Mesenchymal stem cell (in vitro differentiated cells and primary cell): ENCODE measurements around the gene SNORC.

Experiments
- DNase-seq: peaks from one replicate; pipeline ENCODE4 v3.0.0-alpha.2; 2013
- H2AFZ ChIP-seq: one replicate; pipeline ENCODE4 v1.6.1; 2013; ENCODE audit warnings: low read depth, mild to moderate bottlenecking, control low read depth, inconsistent platforms, low read length, moderate library complexity
- H2AK5ac ChIP-seq: 2 replicates; pipeline ENCODE4 v1.6.1; 2013; ENCODE audit warnings: low read length, moderate library complexity, mild to moderate bottlenecking, inconsistent platforms; ENCODE audit not compliant: severe bottlenecking
- H2BK120ac ChIP-seq: one replicate; pipeline ENCODE4 v1.6.1; 2013; ENCODE audit warnings: low read depth, mild to moderate bottlenecking, inconsistent platforms, low read length, moderate library complexity
- H2BK12ac ChIP-seq, 2 experiments: one replicate each; pipeline ENCODE4 v1.6.1; 2013; ENCODE audit warnings: inconsistent platforms in 2 of 2, low read length in 2 of 2, mild to moderate bottlenecking in 2 of 2, moderate library complexity in 2 of 2, control low read depth in 1 of 2
- H2BK15ac ChIP-seq: one replicate; pipeline ENCODE4 v1.6.1; 2013; ENCODE audit warnings: mild to moderate bottlenecking, low read depth, inconsistent platforms; ENCODE audit not compliant: poor library complexity, severe bottlenecking
- H2BK5ac ChIP-seq: 2 replicates; pipeline ENCODE4 v1.6.1; 2013; ENCODE audit warnings: low read depth, mild to moderate bottlenecking, low read length, control low read depth, inconsistent platforms; ENCODE audit not compliant: poor library complexity, severe bottlenecking
- H3K14ac ChIP-seq, 2 experiments: one replicate each; pipeline ENCODE4 v1.6.1; 2013; ENCODE audit warnings: inconsistent platforms in 2 of 2, low read length in 2 of 2, control low read depth in 1 of 2, mild to moderate bottlenecking in 1 of 2, moderate library complexity in 1 of 2
- H3K18ac ChIP-seq, 2 experiments: one replicate each; pipeline ENCODE4 v1.6.1; 2013; ENCODE audit warnings: inconsistent platforms in 2 of 2, low read length in 2 of 2, control low read depth in 1 of 2, low read depth in 1 of 2, mild to moderate bottlenecking in 1 of 2
- H3K23ac ChIP-seq, 2 experiments: one replicate each; pipeline ENCODE4 v1.6.1; 2013; ENCODE audit warnings: inconsistent platforms in 2 of 2, low read length in 2 of 2, mild to moderate bottlenecking in 2 of 2, moderate library complexity in 2 of 2, control low read depth in 1 of 2
- H3K27ac ChIP-seq: 2 replicates; pipeline ENCODE4 v1.5.1; 2013; ENCODE audit warnings: mild to moderate bottlenecking, moderate library complexity, low read length, control low read depth, inconsistent platforms; ENCODE audit not compliant: poor library complexity, severe bottlenecking
- H3K27me3 ChIP-seq, 2 experiments: 2 replicates each; pipeline versions ENCODE4 v1.6.1 to v1.7.0; 2013; ENCODE audit warnings: low read length in 2 of 2, mild to moderate bottlenecking in 2 of 2, moderate library complexity in 2 of 2, control low read depth in 1 of 2, inconsistent platforms in 1 of 2; ENCODE audit not compliant: control insufficient read depth in 1 of 2, insufficient read depth in 1 of 2
- H3K36me3 ChIP-seq, 2 experiments: 2 replicates each; pipeline versions ENCODE4 v1.6.1 to v1.7.0; 2013; ENCODE audit warnings: low read length in 2 of 2, control low read depth in 1 of 2, inconsistent platforms in 1 of 2, low read depth in 1 of 2, mild to moderate bottlenecking in 1 of 2; ENCODE audit not compliant: insufficient read depth in 2 of 2, control insufficient read depth in 1 of 2
- H3K4ac ChIP-seq, 2 experiments: one replicate each; pipeline ENCODE4 v1.6.1; 2013; ENCODE audit warnings: inconsistent platforms in 2 of 2, low read length in 2 of 2, mild to moderate bottlenecking in 2 of 2, moderate library complexity in 2 of 2, control low read depth in 1 of 2, low read depth in 1 of 2
- H3K4me1 ChIP-seq: 2 replicates; pipeline ENCODE4 v1.6.1; 2013; ENCODE audit warnings: low read depth, low read length, control low read depth; ENCODE audit not compliant: control insufficient read depth, insufficient read depth
- H3K4me2 ChIP-seq: 2 replicates; pipeline ENCODE4 v1.6.1; 2013; ENCODE audit warnings: low read length, mild to moderate bottlenecking, inconsistent platforms; ENCODE audit not compliant: poor library complexity, severe bottlenecking
- H3K4me3 ChIP-seq, 2 experiments: 2 replicates each; pipeline versions ENCODE4 v1.5.1 to v1.7.0; 2013; ENCODE audit warnings: low read length in 2 of 2, mild to moderate bottlenecking in 2 of 2, control low read depth in 1 of 2, low read depth in 1 of 2; ENCODE audit not compliant: insufficient read depth in 1 of 2
- H3K79me1 ChIP-seq: replicated peaks from 2 replicates; pipeline ENCODE4 v1.6.1; 2013; ENCODE audit warnings: mild to moderate bottlenecking, control low read depth, low read length, inconsistent platforms; ENCODE audit not compliant: poor library complexity, severe bottlenecking
- H3K9ac ChIP-seq: 2 replicates; pipeline ENCODE4 v1.7.0; 2013; ENCODE audit warnings: mild to moderate bottlenecking, low read length, moderate library complexity
- H3K9me3 ChIP-seq: 2 replicates; pipeline ENCODE4 v1.7.0; 2013; ENCODE audit warnings: mild to moderate bottlenecking, low read length; ENCODE audit not compliant: control insufficient read depth
- H4K8ac ChIP-seq: one replicate; pipeline ENCODE4 v1.6.1; 2013; ENCODE audit warnings: inconsistent platforms, mild to moderate bottlenecking, low read length, moderate library complexity
- H4K91ac ChIP-seq: one replicate; pipeline ENCODE4 v1.6.1; 2013; ENCODE audit warnings: mild to moderate bottlenecking, low read length, inconsistent platforms
- WGBS: methylation state at CpG from one replicate; pipeline ENCODE4 v1.1.7; 2013; ENCODE audit warnings: mixed read lengths; 5-methylcytosine and 5-hydroxymethylcytosine counted together

The SNORC gene

DNA sequence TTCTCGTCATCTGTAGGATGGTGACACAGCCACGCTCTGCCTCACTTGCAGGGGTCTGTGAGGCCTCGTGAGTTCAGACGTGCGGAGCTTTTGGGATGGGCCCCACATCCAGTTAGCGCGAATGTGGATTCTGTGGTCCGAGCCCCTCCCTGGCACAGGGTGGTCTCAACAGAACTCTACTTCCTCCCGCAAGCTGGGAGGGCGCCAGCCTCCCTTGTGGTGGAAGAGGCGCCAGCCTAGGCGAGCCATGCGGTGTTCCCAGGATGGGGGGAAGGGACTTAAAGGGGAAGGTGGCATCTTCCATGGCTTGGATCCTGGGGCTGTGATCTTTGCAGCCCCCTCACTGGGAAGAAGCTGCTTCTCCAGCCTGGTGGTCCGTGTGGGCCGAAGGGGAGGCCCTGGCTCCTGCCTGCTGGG, 1.4 kb downstream of the SNORC start:
- DNase-seq: no peak
- H3K9ac ChIP-seq: no peak overlapping the region
- WGBS: 89% methylated on average over 15 of the region's 15 CpGs
- no peak overlapping the region for H2AFZ ChIP-seq
- H2AK5ac ChIP-seq: no peak overlapping the region
- H3K18ac ChIP-seq: no peak overlapping the region
- H3K4me1 ChIP-seq: peaks cover 12% of the 10 kb centered on the region
- no peaks in the 10 kb centered on the region for H3K9me3 ChIP-seq
- no peak overlapping the region for H3K14ac ChIP-seq
- H3K79me1 ChIP-seq: no peaks in the 10 kb centered on the region
- no peak overlapping the region for H2BK120ac ChIP-seq
- H3K36me3 ChIP-seq: peaks cover 0 to 36% of the 10 kb centered on the region in 2 experiments
- H4K91ac ChIP-seq: no peak overlapping the region
- H2BK5ac ChIP-seq: no peak overlapping the region
- no peak overlapping the region for H2BK15ac ChIP-seq
- H3K4ac ChIP-seq: no peak overlapping the region
- H3K23ac ChIP-seq: no peak overlapping the region
- no peak overlapping the region for H3K27ac ChIP-seq
- H2BK12ac ChIP-seq: no peak overlapping the region
- H3K27me3 ChIP-seq: peaks cover 6 to 20% of the 10 kb centered on the region in 2 experiments
- no peak overlapping the region for H3K4me2 ChIP-seq
- H3K4me3 ChIP-seq: no peak overlapping the region
- H4K8ac ChIP-seq: no peak overlapping the region

DNA sequence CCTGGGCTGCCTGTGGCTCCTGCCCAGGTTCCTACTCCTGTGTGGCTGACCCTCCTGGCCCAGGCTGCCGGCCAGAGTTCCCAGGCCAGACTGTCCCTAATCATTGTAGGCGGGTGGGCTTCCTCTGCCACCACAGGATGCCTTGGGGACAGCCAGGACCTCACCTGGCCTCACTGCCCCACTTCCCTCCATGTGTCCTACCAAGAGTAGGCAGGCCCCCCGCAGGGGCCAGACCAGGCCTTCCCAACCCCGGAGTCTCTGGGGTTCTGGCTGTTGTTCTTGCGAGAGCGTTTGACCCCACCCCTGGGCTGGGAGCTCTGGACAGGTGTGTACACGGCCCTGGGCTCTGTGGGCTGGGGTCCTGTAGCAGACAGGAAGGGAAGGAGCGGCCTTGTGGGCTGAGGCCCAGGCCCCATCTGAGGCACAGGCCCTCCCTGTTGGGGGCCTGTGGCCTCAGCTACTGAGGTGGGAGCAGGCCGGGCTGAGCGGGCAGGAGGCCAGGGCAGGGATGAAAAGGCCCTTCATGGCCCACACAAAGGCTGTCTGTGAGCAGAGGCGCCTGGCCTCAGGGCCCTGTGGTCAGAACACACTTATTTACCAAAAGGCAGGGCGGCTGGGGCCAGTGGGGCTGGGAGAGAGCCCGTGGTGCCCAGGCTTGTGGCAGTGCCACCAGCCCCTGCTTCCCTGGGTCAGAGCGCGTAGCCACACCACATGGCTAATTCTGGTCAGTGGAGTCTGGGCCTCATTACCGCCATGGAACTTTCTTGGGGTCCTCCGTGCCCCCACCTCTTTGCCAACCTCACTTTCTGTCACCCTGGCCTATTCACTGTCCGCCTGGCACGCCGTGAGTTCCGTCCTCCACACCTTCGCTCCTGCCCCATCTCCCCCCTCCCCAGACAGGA, 2.0 kb downstream of the SNORC start:
- no peak overlapping the region for H3K27ac ChIP-seq
- 91% methylated on average over 17 of the region's 22 CpGs for WGBS
- H3K27me3 ChIP-seq: peaks cover 6 to 20% of the 10 kb centered on the region in 2 experiments
- H3K4ac ChIP-seq: no peak overlapping the region
- H3K36me3 ChIP-seq: peaks cover 0 to 36% of the 10 kb centered on the region in 2 experiments
- DNase-seq: no peak
- no peak overlapping the region for H3K4me3 ChIP-seq
- no peak overlapping the region for H3K4me2 ChIP-seq
- H2AK5ac ChIP-seq: no peak overlapping the region
- H2BK15ac ChIP-seq: no peak overlapping the region
- H4K91ac ChIP-seq: no peak overlapping the region
- no peak overlapping the region for H3K9ac ChIP-seq
- no peaks in the 10 kb centered on the region for H3K9me3 ChIP-seq
- no peak overlapping the region for H3K14ac ChIP-seq
- no peak overlapping the region for H2BK12ac ChIP-seq
- no peak overlapping the region for H2BK5ac ChIP-seq
- no peaks in the 10 kb centered on the region for H3K79me1 ChIP-seq
- no peak overlapping the region for H3K18ac ChIP-seq
- H2BK120ac ChIP-seq: no peak overlapping the region
- H4K8ac ChIP-seq: no peak overlapping the region
- H3K4me1 ChIP-seq: peaks cover 18% of the 10 kb centered on the region
- no peak overlapping the region for H2AFZ ChIP-seq
- no peak overlapping the region for H3K23ac ChIP-seq

DNA sequence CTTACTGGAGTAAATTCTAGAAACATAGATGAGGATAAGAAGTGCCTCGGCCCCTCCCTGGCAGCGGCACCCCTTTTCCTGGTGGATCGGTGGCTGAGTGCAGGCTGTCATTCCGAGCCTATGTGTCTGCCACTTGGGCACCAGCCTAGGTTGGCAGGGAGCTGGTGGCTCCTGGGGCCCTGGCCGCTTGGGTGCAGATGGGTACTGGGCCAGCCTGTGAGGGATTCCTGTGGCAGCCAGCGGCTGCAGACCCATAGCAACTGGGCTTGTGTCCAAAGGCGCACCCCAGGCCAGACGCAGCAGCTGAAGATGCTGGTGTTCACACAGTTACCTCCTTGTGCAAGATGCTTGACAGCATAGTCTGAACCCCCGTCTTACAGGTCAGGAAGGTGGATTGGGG, 2.8 kb downstream of the SNORC start:
- H3K4me2 ChIP-seq: no peak overlapping the region
- no peak overlapping the region for H3K23ac ChIP-seq
- no peak for DNase-seq
- no peak overlapping the region for H3K14ac ChIP-seq
- peaks cover 6 to 22% of the 10 kb centered on the region in 2 experiments for H3K27me3 ChIP-seq
- peaks cover 18% of the 10 kb centered on the region for H3K4me1 ChIP-seq
- no peak overlapping the region for H3K4me3 ChIP-seq
- H3K27ac ChIP-seq: no peak overlapping the region
- H3K9ac ChIP-seq: no peak overlapping the region
- no peaks in the 10 kb centered on the region for H3K9me3 ChIP-seq
- H2AFZ ChIP-seq: no peak overlapping the region
- no peak overlapping the region for H2BK15ac ChIP-seq
- H3K4ac ChIP-seq: no peak overlapping the region
- H4K8ac ChIP-seq: no peak overlapping the region
- no peaks in the 10 kb centered on the region for H3K79me1 ChIP-seq
- no peak overlapping the region for H2BK12ac ChIP-seq
- H3K18ac ChIP-seq: no peak overlapping the region
- H2BK5ac ChIP-seq: no peak overlapping the region
- H2BK120ac ChIP-seq: no peak overlapping the region
- WGBS: 97% methylated on average over 9 of the region's 9 CpGs
- H4K91ac ChIP-seq: no peak overlapping the region
- H3K36me3 ChIP-seq: peaks cover 0 to 36% of the 10 kb centered on the region in 2 experiments
- H2AK5ac ChIP-seq: no peak overlapping the region

DNA sequence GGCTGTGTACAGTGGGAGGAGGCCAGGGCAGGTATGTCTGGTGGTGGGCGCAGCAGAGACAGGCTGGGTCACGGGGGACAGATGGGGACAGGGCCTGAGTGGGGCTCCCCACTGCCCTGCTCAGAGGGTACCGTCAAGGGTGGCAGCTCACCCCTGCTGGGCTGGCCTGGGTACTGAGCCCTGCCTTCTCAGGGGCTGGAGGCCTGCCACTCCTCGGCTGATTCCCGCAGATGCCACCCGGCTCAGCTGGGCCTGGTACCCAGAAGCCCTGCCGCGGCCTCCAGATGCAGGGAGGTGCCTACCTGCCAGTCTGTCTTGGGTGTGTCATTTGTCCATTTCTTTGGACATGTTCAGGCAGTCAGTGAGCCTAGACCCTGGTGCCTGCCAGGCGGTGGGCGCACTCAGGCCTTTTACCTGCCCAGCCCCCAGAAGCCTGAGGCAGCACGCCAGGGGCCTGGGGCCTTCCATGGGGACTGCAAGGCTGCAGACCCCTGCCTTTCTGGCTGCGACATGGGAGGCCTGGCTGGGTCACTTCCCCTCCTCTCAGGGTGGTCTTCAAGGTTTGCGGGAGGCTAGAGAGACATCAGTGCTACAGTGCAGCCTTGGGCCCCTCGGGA, 3.3 kb downstream of the SNORC start:
- no peak overlapping the region for H3K4me2 ChIP-seq
- H2BK15ac ChIP-seq: no peak overlapping the region
- 95% methylated on average over 14 of the region's 14 CpGs for WGBS

More for the DNA sequence above, 3.3 kb downstream of the SNORC start:
- H3K79me1 ChIP-seq: no peaks in the 10 kb centered on the region
- no peak overlapping the region for H3K27ac ChIP-seq
- no peak overlapping the region for H2AFZ ChIP-seq
- no peak overlapping the region for H3K4ac ChIP-seq
- H3K4me3 ChIP-seq: no peak overlapping the region
- H4K91ac ChIP-seq: no peak overlapping the region
- no peak overlapping the region for H4K8ac ChIP-seq
- H3K14ac ChIP-seq: no peak overlapping the region
- H3K9me3 ChIP-seq: no peaks in the 10 kb centered on the region
- H3K4me1 ChIP-seq: peaks cover 18% of the 10 kb centered on the region
- H3K23ac ChIP-seq: no peak overlapping the region
- no peak overlapping the region for H2BK12ac ChIP-seq
- H2BK5ac ChIP-seq: no peak overlapping the region
- H2AK5ac ChIP-seq: no peak overlapping the region
- DNase-seq: no peak
- H3K9ac ChIP-seq: no peak overlapping the region
- H3K36me3 ChIP-seq: peaks cover 0 to 36% of the 10 kb centered on the region in 2 experiments
- H3K27me3 ChIP-seq: peaks cover 6 to 22% of the 10 kb centered on the region in 2 experiments
- no peak overlapping the region for H3K18ac ChIP-seq
- no peak overlapping the region for H2BK120ac ChIP-seq
